HG02938 (cell line): ENCODE data around the gene PPP1R16B.

Experiments used
- ATAC-seq: cut with Tn5 transposase; IDR thresholded peaks from one replicate; pipeline ENCODE4 v1.9.1; 2021; ENCODE audit warnings: mild to moderate bottlenecking, moderate library complexity; ENCODE audit not compliant: unreplicated experiment

The PPP1R16B gene

DNA sequence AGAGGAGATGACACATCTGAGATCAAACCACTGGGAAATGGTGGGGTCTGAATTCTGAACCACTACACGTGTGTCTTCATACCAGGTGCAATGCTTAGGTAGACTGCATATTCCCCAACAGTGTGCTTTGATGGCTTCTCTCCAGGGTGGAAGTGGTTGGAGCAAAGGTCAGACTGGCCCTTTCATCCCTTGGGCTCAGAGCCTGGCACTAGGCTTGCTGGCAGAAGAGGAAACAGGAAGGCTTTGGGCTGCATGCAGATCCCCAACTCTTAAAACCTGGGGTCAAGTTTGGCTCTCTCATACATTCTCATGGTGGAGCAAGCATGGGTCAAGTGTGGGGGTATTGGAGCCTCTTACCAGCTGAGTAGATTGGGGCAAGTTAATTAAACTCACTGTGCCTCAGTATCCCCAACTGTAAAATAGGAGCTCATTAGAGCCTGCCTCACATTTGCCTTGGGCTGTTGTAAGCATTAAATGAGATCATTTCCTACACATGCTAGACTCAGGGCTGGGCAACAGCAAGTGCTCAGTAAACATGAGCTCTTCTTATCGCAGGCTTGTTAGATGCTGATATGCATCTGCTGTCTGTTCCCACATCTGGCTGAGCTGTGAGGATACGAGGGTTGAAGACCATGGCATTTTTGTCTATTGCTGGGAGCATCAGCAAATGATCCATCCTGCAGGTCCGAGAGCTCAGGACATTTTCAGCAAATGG lies 69.1 kb downstream of the PPP1R16B start:
- no peak for ATAC-seq

DNA sequence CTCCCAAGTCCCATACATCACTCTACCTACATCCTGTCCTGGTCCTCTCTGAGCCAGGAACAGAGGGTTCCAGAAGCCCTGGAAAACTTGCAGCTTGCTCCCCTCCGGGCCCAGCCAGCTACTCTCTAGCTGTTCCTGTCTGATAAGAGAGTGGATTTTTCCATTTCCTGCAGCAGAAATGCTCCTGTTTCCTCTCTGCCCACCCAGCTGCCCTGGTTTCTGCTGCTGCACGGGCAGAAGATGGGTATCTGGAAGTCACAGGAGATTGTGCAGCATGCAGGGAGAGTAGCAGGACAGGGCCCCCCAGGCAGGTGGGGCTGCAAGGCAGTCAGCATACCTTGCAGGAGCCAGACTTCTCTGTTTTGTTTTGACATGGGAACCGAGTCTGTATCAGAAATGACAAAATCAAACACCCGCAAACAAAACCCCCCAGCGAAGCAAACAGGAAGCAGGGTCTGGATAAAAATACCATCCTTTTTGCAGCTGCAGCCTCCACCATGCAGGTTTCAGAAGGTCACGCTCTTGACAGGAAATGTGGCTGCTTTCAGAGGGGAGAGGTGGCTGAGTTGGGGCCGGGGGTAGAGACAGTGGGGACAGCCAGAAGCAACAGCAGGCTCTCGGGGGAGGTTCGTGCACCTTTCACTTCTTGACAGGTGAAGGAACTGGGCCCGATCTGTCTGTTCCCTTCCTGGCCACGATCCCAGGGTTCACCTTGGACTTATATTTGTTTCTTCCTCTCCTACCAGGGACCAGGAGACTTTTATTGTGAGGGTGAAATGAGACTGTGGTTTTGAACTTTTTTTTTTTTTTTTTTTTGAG lies 69.9 kb downstream of the PPP1R16B start:
- peak; percentile 63 for ATAC-seq

DNA sequence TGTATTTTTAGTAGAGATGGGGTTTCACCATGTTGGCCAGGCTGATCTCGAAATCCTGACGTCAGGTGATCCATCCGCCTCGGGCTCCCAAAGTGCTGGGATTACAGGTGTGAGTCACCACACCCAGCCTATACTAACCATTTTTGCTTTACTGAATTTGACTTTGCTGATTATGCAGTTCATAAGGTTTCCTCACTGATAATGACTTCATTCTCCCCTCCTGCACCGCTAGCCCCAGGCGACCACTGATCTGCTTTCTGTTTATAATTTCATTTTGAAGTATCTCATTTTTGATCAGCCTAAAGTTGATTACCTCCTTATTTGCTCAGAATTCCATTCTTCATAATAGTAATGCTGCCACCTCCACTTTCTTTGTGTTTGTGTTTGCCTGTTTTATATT lies 72.0 kb downstream of the PPP1R16B start:
- no peak for ATAC-seq

DNA sequence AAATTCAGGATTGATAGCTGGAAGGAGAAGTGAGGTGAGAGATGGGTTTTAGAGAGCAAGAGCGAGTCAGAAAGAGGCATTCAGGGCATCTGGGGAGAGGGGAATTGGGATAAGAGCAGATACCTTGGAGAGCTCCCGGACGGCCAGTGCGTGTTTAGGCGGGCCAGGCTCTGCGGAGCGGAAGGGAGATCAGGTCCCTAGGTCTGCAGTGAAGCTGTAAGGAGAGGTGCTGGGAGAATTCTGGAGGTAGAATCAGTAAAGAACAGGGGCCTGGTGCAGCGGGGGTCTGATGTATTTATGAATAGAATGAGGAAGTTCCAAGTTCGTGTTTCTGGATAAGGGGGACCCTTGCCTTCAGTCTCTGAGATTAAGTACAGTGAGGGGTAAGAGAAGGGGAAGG lies 73.4 kb downstream of the PPP1R16B start:
- ATAC-seq: no peak

DNA sequence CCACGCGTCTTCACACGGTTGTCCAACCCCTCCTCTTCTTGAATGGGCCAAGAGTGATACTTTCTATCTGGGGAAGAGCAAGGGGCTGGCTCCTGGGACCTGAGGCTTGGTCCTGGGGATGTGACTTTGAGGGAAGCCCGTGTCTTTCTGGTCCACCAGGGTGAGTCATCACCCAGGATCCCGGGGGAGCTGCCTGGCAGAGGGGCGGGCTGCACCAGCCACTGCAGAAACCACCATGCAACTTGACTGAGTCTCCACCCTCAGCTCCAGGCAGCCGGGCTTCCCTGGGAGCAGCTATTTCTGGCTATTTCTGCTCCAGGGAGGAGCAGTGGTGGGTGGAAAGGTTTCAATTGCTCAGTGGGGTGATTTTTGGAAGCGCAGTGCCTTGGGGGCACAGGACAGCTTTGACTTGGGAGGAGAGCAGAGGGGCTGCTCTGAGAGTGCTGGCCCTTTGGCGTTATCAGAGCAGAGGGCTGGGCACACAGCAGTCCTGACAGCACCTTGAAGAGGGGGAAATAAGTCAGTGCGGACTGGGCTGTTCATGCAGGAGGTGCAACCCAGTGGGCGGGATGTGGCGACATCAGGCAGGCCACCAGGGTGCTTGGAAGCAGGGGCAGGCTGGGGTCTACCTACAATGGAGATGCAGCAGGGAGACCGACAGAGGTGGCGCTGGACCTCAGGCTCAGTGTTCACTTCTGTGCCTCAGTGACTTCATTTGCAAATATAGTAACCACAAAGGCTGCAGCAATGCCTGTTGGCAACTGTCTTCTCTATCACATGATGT lies 75.6 kb downstream of the PPP1R16B start:
- no peak for ATAC-seq

DNA sequence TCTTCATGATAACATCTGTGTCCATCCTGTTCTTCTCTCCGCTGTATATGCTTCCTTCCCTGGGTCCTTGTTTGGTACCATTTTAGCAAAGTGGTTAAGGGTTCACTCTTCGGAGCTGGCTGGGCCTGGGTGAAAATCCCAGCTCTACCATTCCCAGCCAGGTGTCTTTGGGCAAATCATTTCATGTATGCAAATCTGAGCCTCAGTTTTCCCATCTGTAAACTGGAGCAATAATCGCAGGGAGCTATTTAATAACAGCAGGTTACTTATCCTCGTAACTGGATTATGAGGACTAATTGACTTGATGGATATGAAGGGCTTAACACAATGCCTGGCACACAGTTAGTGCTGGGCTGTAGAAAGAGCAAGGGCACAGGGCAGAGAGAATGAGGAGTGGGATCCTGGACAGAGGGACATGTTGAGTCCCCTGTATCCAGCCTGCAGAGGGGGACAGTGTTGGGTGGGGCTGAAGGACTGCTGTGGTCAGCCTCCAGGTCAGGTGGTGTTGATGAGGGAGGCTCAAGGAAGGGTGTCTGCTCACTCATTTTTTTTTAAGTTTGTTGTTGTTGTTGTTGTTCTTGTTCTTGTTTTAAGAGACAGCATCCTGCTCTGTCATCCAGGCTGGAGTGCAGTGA lies 76.4 kb downstream of the PPP1R16B start:
- ATAC-seq: no peak

DNA sequence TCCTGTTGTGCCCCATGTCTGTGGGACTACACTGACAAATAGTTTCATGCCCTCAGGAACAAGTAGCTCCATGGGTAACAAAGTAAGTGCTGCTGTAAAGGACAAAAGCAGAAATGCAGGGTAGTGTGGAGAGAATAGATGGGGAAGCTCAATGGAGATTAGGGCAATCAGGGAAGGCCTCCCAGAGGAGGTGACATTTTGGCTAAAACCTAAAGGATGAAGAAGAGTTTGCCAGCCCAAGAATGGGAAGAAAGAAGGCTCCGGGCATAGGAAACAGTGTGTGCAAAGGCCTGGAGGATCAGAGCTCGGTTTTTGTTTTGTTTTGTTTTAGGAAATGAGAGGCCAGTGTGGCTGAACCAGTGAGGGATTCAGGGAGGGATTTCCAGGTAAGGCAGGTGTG lies 77.1 kb downstream of the PPP1R16B start:
- no peak for ATAC-seq

DNA sequence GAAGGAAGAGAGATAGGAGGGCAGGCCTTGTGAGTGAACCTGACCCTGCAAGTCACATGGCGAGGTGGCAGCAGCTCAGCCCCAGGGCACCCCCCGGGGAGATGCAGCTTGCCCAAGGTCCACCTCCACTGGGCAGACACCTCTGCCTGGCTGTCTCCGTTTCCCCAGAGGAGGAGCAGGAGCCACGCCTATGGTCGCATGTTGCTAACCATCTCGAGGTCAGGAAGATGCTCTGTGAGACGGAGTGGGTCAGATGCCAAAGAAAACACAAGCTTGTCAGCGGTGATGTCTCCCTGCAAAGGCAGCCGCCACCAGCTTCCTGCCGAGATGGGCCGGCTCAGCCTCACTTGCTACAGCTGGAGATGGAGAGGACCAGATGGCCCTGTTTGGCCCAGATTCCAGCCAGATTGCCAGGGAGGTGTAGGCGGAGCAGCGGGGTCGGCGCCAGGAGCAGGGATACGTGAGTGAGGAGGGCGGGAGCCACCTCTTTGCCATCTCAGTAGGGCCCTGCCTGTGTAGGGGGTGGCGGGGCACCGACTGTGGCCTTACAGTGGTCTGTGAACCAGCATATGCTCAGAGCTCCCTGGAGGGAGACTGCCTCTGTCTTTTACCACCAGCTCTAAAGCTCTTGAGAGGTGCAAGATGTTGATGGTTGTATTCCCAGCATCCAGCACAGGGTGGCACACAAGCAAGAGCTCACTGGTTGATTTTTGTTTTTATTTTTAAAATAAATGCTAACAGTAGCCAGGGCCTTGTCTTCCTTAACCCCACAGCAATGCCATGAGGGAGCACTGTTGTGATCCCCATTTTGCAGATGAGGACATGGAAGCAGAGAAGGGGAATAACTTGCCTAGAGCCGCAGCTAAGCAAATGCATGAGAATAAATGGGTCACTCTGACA lies 77.8 kb downstream of the PPP1R16B start:
- ATAC-seq: no peak

DNA sequence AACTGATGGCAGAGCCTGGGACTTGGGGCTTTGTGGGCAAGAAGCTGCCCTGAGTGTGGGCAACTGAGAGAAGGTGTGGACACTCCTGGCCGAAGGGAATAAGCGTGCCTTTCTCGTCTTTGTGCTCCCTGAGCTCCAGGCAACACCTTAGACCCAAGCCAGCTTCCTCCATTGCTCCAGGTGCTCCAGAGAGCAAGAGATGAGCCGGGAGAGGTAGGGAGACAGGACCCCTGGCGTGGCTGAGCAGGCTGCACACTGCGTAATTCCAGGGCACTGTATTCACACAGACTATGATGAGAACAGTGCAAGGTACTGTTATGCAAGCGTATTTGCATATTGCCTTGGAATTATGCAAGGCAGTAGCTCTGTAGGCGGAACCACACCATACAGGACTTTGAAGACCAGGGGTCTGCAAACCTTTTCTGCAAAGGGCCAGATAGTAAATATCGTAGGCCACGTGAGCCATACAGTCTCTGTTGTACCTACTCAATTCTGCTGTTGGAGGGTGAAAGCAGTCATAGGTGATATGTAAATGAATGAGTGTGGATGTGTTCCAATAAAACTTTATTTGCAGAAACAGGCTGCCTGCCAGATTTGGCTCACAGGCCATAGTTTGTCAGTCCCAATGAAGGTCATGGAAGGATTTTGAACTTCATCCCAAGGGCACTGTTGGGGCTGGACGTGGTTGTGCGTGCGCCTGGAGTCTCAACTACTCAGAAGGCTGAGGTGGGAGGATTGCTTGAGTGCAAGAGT lies 78.7 kb downstream of the PPP1R16B start:
- no peak for ATAC-seq

DNA sequence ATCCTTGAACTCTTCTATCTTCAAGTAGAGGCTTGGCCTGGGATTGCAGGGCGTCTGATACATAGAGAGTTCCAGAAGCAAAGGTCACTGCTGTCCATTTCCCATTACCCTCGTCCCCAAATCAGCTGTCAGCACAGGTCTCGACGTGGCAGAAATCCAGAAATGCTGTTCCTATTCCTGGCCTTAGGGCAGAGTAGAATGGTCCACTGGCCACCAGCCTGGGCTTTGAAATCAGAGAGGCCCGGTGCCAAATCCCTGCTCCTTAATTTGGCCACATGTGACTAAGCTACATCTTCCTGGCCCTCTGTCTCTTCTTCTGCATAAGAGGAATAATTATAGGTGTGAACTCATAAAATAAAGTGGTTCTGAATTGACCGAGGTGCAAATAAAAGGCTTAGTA lies 79.9 kb downstream of the PPP1R16B start:
- no peak for ATAC-seq

DNA sequence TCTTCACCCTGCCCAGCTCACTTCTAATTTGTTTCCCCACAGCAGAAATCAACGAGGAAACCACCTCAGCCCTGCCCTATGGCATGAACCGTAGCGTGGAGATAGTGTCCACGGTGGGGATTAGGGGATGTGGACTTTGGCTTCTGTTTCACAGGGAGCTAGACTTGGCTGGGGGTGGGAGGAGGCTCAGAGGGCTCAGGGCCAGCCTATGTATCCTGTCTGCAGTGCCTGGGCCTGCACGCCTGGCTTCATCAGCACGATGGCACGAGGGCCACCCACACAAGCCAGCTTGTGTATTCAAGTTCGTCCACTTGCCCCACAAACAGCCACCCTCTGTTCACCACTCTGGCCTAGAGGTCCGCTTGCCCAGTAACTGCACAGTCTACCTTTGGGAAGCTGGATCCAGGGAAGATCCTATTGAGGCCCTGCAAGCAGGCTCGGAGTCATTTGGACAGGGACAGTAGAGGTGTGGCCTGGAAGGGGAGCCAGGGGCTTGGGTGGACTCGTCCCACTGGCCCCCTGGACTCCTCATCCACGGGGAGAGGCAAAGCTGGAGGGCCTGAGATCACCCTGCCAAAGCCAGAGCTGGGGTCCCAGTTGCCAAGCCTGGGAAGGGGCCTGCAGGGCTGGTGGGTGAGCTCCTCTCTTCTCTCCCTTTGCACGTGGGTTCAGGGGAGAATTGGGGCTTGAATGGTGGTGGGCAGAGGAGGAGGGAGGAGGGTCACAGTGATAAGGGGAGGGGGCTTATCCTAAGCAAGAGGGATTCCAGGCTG lies 82.7 kb downstream of the PPP1R16B start:
- no peak for ATAC-seq

DNA sequence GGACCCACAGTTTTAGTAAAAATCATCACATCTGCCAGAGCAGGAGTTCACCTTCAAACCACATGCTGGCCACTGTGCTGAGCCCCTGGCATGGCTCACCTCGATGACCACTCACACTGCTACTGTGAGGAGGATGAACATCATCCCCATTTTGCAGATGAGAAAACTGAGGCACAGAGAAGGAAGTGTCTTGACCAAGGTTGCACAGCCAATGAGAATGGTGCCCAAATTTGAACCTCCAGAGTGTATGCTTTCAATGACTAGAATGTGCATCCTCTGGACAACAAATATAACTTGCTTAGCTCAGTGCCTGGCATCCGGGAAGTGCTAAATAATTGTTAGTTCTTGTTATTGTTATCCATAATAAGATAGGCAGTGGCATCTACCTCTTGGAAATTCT lies 83.6 kb downstream of the PPP1R16B start:
- no peak for ATAC-seq

DNA sequence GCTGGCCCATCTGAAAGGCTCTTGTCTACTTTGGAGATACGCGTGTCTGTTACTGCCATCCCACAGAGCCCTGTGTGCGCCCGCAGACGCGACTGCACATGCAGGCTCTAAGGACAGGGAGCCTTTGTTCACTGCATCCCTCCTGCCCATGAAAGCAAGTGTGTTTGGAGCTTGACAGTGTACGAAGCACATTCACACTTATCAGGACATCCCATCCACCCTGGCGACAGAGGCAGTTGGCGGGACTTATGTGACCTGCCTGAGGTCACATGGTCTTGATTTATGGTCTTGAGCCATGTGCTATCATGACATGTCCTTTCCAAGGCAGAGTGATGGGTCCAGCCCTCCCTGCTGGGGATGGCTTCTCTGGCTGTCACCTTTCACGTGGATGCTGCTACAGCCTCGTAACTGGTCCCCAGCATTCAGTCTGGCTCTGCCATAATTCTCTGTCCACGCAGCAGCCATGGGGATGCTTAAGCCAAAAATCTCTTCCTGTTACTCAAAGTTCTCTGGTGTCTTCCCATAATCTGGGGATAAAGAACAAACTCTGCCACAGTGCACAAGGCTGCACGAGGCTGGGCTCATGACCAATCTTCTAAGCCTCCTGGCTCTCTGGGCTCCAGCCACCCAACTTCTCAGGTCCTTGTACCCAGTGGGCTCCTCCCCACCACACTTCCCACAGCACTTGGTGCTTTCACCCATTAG lies 84.4 kb downstream of the PPP1R16B start:
- ATAC-seq: no peak

DNA sequence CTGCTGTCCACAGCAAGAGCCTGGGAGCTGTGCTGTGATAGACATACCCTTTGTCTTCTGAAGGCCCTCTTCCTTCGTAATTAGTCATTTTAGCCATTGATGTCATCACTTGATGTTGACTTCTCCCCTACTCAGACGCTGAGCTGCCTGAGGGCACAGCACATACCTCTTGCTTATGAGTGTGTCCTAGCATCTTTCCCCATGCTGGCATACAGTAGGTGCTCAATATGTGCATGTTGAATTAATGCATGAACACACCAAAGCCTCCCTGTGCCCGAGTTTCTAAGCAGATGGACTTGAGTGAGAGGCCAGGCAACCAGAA lies 85.0 kb downstream of the PPP1R16B start:
- ATAC-seq: no peak

DNA sequence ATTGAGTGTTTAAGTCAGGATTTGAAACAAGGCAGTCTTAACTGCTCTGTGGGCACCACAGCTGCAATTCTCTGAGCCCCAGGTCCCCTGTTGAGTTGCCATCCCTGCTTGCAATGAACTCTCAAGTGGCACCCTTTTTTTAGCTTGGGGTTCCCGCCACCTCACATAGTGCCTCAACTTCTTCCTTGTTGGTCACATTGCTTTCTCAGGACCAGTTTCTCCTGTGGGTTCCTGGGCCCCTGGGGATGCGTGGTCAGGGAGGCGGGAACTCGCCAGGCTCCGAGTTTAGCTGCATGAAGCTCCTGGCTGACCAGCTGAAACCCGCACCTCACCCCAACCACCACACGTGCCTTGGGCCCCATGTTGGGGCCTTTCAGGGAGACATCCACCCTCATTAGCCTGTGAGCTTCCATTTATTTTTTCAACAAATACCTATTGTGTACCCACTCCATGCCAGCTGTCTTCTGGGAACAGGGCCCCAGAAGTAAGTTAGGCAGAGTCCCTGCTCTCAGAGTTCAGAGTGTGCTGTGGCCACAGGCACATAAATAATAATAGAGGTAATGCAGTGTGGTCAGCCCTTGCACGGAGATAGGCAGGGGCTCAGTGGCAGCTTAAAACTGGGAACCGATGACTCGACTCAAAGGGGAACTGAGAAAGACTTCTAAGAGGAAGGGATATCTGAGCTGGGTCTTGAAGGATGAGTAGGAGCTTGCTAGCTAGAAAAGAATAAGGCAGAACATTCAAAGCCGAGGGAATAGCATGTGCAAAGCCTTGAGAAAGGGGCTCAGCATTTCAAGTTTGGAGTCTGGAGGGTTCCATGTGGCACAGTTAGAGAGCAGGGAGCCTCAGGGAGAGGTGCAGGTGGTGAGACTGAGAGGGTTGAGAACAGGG lies 86.8 kb downstream of the PPP1R16B start:
- ATAC-seq: peak; percentile 55

DNA sequence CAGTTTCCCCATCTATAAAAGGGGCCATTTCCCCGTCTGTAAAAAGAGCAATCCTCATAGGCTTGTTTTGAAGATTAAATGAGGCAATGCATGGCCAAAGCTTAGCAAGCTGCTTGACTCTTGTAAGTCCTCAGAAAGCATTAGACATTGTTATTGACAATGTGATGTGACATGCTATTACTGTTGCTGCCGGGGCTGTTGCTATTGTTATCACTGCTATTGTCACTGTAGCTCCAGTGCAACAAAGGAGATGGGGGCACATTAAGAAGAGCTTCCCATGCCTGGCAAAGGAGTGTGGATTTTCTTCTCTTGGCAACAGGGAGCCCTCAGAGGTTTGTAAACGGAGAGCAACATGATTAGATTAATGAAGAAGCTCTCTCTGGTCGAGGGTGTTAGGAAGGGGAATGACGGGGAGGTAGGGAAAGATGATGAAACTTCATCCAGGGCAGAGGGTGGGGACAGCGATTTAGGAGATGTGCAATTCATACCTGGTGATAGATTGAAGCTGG lies 87.6 kb downstream of the PPP1R16B start:
- ATAC-seq: no peak

DNA sequence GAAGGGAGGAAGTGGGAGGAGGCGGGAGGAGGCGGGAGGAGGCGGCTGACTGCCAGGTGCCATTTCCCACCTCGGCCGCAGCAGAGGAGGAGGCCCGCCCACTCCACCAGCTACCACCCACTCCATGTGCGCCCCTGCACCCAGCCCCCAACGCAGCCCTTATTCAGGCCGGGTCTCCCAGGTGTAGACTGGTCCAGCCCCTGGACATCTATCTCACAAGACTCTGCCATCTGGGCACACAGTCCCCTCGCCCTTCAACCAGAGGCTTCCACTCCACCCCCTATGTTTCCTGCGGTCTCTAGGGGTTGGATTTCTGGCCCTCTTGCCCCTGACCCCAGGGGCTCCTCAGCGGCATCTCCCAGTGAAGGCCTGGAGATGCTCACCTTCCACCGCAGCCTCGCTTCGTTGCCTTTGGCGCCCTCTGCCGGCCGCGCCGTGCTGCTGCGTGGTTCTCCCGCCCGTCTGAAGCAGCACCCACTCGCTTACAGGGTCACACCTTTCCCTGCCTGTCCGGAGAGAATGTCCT lies 88.1 kb downstream of the PPP1R16B start:
- ATAC-seq: peak; percentile 37
